Heart left ventricle (tissue), 16 donors: Measurements from ENCODE around the gene SSU72. TPM values are rescaled to one million over a fixed set of nuclear protein-coding genes. Genes with fewer than 3 reads are reported as not detected.

ENCODE experiments used
- ATAC-seq, 4 donors: fragments of 200-7000 bp; cut with Tn5 transposase; one replicate each; pipeline ENCODE4 v1.9.1; 2020 to 2022; ENCODE audit warnings: moderate library complexity in 4 of 4, mild to moderate bottlenecking in 3 of 4, moderate number of reproducible peaks in 1 of 4
- DNase-seq, 5 donors: peaks; one replicate each; pipeline ENCODE4 v3.0.0-alpha.2; 2020
- H3K27ac ChIP-seq, 12 donors: fragments of 200-600 bp; sonication (generic) in 4 of 12; one replicate each; pipeline versions ENCODE4 v1.5.0 to v1.8.0; 2016 to 2022; ENCODE audit warnings: mild to moderate bottlenecking in 2 of 12
- H3K27me3 ChIP-seq, 9 donors: fragments of 200-600 bp; sonication (generic) in 2 of 9; one replicate each; pipeline versions ENCODE4 v1.5.1 to v1.8.0; 2016 to 2022; ENCODE audit warnings: mild to moderate bottlenecking in 3 of 9
- H3K36me3 ChIP-seq, 9 donors: fragments of 200-600 bp; sonication (generic) in 2 of 9; one replicate each; pipeline versions ENCODE4 v1.5.0 to v1.8.0; 2018 to 2022; ENCODE audit warnings: mild to moderate bottlenecking in 2 of 9
- H3K4me1 ChIP-seq, 12 donors: fragments of 200-600 bp; sonication (generic) in 4 of 12; one replicate each; pipeline versions ENCODE4 v1.5.0 to v1.8.0; 2016 to 2022; ENCODE audit warnings: mild to moderate bottlenecking in 3 of 12
- H3K4me3 ChIP-seq, 12 donors: fragments of 200-600 bp; sonication (generic) in 4 of 12; one replicate each; pipeline versions ENCODE4 v1.5.0 to v1.8.0; 2017 to 2022; ENCODE audit warnings: mild to moderate bottlenecking in 9 of 12, moderate library complexity in 4 of 12
- H3K9me3 ChIP-seq, 12 donors: fragments of 200-600 bp; sonication (generic) in 4 of 12; one replicate each; pipeline versions ENCODE4 v1.5.0 to v1.8.0; 2016 to 2022; ENCODE audit warnings: mild to moderate bottlenecking in 1 of 12
- CTCF ChIP-seq, 12 donors: fragments of 200-600 bp; sonication (generic) in 4 of 12; IDR thresholded peaks; one replicate each; pipeline versions ENCODE4 v1.5.0 to v1.8.0; 2018 to 2022; ENCODE audit warnings: antibody characterized with exemption in 12 of 12, mild to moderate bottlenecking in 5 of 12
- POLR2A ChIP-seq, 2 donors: fragments of 450-650 bp; IDR thresholded peaks; one replicate each; pipeline ENCODE4 v1.6.1; 2017; ENCODE audit warnings: antibody characterized with exemption in 2 of 2, mild to moderate bottlenecking in 2 of 2, moderate library complexity in 2 of 2
- WGBS, 4 donors: extraction: QIAGEN DNeasy Blood & Tissue Kit in 2 of 4; methylation state at CpG; one replicate each; pipeline versions ENCODE4 v1.1.5 to v1.1.7; 2013 to 2018; 5-methylcytosine and 5-hydroxymethylcytosine counted together
- intact Hi-C, 10 donors: fragments of 100-400 bp; cut with DNase I; formaldehyde crosslinking; loops; one replicate each; pipeline versions ENCODE4 v1.11.1 to v1.14.2; 2022
- polyA plus RNA-seq, 2 donors: library from polyadenylated mRNA; stranded (reverse); fragments of 200-250 nt; gene quantifications; one replicate each; pipeline ENCODE4 v1.2.3, GENCODE V29; 2013
- total RNA-seq, 9 donors: library from RNA; depleted of rRNA in 2 of 9; stranded (reverse); fragments of >200 nt in 2 of 9; fragmentation: NEBNext Ultra II Directional in 3 of 9; extraction: Animal tissue kit (Norgen Biotek cat#: 25700) in 3 of 9; gene quantifications; one replicate each; pipeline versions ENCODE4 v1.1.0 to v1.2.4, GENCODE V29; 2016 to 2023
- donor health status: ischemic (EF 13 %, LVEDD 7.1; RV severe dilation, severe dysfunction).
- donor health status: healthy with polysubstance abuse.
- donor health status: DM: no; HTN: yes; CAD: no.
- donor health status: DM: no; HTN: no; CAD: no.
- donor health status: ischemic (EF 25% LVEDD 6.9; RV normal size, moderate dysfunction).
- donor health status: ischemic (EF 25% LVEDD 5.7; RV mildly dilated, moderate dysfunction).
- donor health status: healthy.
- donor health status: DM: yes; HTN: yes; CAD: no.
- donor health status: ischemic (EF 35%, LVEDD 5.7; RV mildly dilated, moderate dysfunction).
- donor health status: nonischemic (EF 11% LVEDD 7.7; RV severe dilation, severe dysfunction).
- donor health status: DM: yes; HTN: yes; CAD: no.
- donor health status: PGD.
- donor health status: ischemic (EF 29% LVEDD 5.4; RV normal size, mild dysfunction).
- donor health status: nonischemic (EF 23%, LVEDD 6.1; RV moderate dilation, normal function).

The SSU72 gene
- total and polyA plus RNA-seq, 11 donors: 76.3 to 160 (median 111) TPM

GRCh38 chr1:1556505-1556904, 18.2 kb downstream of the SSU72 start:
- TF ChIP-seq CTCF (IDR thresholded peaks at IDR 0.05) (no peak), POLR2A (IDR thresholded peaks at IDR 0.05) (no peak)
- Histone ChIP-seq H3K27me3 (no peaks in the 10 kb centered on the region), H3K9me3 (no peaks in the 10 kb centered on the region), H3K4me1 (peaks cover 0 to 10% (median 0%) of the 10 kb centered on the region in 12 donors), H3K36me3 (peaks cover 0 to 40% (median 10%) of the 10 kb centered on the region in 9 donors), H3K4me3 (no peak overlapping the region), H3K27ac (no peak overlapping the region)
- DNase-seq (no peak), ATAC-seq (no peak)
- intact Hi-C loops: no loop called here
- 88 to 93% (median 92%) methylated on average over 6 of the region's 6 CpGs for WGBS, 4 donors

GRCh38 chr1:1554926-1555915, 19.4 kb downstream of the SSU72 start:
- no peaks in the 10 kb centered on the region for H3K27me3 ChIP-seq
- H3K36me3 ChIP-seq: peaks cover 0 to 27% (median 0%) of the 10 kb centered on the region in 9 donors
- no peaks in the 10 kb centered on the region for H3K9me3 ChIP-seq
- 72 to 80% (median 75%) methylated on average over 27 to 31 of the region's 31 CpGs for WGBS, 4 donors
- peak in 3 of 4 donors; percentile 47 to 49 (median 49) for ATAC-seq
- H3K4me1 ChIP-seq: peaks cover 0 to 20% (median 10%) of the 10 kb centered on the region in 12 donors
- intact Hi-C loops: no loop called here
- no peak for TF ChIP-seq POLR2A (IDR thresholded peaks at IDR 0.05)
- TF ChIP-seq CTCF (IDR thresholded peaks at IDR 0.05): no peak
- no peak overlapping the region for H3K4me3 ChIP-seq
- DNase-seq: no peak
- peak overlapping the region in 1 of 12 donors; percentile 11 for H3K27ac ChIP-seq

- ATAC-seq (no peak), DNase-seq (no peak)
- H3K4me1 ChIP-seq: peaks cover 0 to 24% (median 12%) of the 10 kb centered on the region in 12 donors
- no peak overlapping the region for H3K4me3 ChIP-seq
- TF ChIP-seq CTCF (IDR thresholded peaks at IDR 0.05): no peak
- no peak for TF ChIP-seq POLR2A (IDR thresholded peaks at IDR 0.05)
- peak overlapping the region in 2 of 12 donors; percentile 11 to 33 for H3K27ac ChIP-seq
- intact Hi-C loops: no loop called here
- H3K36me3 ChIP-seq: peaks cover 0 to 22% (median 0%) of the 10 kb centered on the region in 9 donors
- 85 to 88% (median 86%) methylated on average over 3 to 13 of the region's 13 CpGs for WGBS, 4 donors
- no peaks in the 10 kb centered on the region for H3K27me3 ChIP-seq
- H3K9me3 ChIP-seq: no peaks in the 10 kb centered on the region
Measured at GRCh38 chr1:1554550-1554925, 20.1 kb downstream of the SSU72 start.

- ATAC-seq: no peak
- Histone ChIP-seq H3K4me1 (peaks cover 0 to 24% (median 12%) of the 10 kb centered on the region in 12 donors), H3K4me3 (no peak overlapping the region), H3K9me3 (no peaks in the 10 kb centered on the region), H3K36me3 (peaks cover 0 to 22% (median 0%) of the 10 kb centered on the region in 9 donors), H3K27me3 (no peaks in the 10 kb centered on the region), H3K27ac (peak overlapping the region in 1 of 12 donors; percentile 33)
- intact Hi-C loops: no loop called here
- 83 to 91% (median 88%) methylated on average over 27 to 35 of the region's 35 CpGs for WGBS, 4 donors
- no peak for DNase-seq
- TF ChIP-seq CTCF (IDR thresholded peaks at IDR 0.05) (no peak), POLR2A (IDR thresholded peaks at IDR 0.05) (no peak)
Measured at GRCh38 chr1:1553821-1554494, 20.7 kb downstream of the SSU72 start.
